NCI-H510A treated with DMSO at 0.1 percent for 48 hours (cell line): ENCODE results near the gene NPR3.

ENCODE experiments used
- DNase-seq: peaks from one replicate; lab custom pipeline; 2025; lab: John Stamatoyannopoulos, UW

Gene NPR3

DNA sequence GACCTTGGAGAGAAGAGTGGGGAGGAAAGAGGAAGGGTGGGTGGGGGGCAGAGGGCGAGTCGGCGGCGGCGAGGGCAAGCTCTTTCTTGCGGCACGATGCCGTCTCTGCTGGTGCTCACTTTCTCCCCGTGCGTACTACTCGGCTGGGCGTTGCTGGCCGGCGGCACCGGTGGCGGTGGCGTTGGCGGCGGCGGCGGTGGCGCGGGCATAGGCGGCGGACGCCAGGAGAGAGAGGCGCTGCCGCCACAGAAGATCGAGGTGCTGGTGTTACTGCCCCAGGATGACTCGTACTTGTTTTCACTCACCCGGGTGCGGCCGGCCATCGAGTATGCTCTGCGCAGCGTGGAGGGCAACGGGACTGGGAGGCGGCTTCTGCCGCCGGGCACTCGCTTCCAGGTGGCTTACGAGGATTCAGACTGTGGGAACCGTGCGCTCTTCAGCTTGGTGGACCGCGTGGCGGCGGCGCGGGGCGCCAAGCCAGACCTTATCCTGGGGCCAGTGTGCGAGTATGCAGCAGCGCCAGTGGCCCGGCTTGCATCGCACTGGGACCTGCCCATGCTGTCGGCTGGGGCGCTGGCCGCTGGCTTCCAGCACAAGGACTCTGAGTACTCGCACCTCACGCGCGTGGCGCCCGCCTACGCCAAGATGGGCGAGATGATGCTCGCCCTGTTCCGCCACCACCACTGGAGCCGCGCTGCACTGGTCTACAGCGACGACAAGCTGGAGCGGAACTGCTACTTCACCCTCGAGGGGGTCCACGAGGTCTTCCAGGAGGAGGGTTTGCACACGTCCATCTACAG lies 760 bp downstream of the NPR3 start:
- no peak for DNase-seq

DNA sequence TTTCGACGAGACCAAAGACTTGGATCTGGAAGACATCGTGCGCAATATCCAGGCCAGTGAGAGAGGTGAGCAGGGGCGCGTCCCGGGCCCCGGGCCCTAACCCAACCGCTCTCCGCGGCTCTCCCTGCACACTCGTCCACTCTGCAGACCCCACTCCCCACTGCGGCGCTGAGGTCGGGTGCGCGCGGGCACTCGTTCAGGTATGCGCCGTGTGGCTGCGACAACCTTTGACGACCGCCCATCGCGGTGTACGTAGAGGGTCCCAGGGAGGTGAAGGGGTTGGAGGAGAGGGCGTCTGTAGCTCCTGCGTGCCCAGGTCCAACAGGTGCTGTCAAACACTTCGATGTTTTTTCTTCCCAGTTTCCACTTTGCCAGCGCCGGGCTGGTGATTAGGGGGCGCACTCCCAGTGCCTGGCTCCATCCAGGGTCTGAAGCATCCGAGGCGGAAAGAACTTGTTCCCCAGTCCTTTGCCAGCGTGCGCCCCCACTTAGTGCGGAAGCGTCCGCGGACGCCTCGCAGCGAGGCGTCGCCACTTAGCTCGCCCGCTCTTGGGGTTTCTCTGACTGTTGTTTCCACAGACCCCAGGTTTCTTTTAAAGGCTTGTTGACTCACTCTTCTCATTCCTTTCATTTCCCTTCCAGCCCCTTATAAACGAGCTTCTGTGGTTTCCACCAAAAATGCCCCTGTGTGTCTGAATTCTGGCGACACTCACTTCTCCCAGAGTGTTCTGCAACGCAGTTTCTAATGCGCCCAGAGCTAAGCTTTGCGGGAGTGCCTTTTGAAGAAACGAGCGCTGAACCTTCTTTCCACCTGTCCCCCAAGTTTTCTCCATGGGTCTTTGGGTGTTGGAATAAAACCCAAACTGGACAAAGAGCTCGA lies 1.6 kb downstream of the NPR3 start:
- no peak for DNase-seq

DNA sequence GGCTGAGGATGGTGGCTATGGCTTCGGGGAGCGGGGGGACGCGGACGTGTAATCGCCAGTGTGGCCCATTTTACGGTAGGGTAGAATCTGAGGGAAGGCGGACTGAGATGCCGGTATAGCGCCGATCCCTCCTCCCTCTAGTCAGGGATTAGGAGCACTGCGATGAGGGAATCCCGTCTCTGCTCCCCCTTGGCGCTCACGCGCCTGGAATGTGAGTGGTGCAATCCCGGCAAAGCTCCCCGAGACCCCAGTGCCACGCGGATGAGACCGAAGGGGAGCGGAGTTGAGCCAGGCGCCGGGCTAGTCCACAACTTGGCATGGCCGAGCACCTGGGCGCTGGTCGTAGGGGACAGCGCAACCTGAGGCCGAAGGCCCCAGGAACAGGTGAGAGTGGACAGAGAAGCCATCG lies 2.2 kb downstream of the NPR3 start:
- DNase-seq: no peak

DNA sequence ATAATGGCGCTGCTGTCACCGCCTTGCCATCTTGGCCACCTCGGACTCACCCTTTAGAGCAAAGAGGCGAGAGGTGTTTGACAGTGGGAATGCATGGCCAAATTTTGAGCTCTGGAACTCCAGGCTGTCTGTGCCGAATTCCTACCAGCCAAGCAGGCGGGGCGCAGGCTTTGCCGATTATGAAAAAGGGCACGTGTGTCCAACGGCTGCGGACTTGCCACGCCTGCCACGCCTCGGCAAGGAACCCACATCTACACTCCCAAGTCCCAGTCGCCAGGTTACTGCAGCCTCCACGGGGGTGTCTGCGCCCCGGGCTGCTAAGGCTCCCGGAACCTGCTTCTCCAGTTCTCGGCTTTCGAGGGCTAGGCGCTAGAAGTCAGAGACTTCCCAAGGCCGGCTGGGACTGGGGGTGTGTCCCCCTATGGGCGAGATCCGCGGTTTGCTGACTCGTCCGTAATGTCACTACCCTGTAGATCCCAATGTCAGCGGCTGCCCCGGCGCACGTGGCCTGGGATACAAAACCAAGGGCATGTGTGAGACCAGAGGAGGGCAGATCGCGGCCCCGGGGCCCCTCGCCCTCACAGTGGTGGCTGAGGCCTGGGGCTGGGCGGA lies 2.8 kb downstream of the NPR3 start:
- no peak for DNase-seq

DNA sequence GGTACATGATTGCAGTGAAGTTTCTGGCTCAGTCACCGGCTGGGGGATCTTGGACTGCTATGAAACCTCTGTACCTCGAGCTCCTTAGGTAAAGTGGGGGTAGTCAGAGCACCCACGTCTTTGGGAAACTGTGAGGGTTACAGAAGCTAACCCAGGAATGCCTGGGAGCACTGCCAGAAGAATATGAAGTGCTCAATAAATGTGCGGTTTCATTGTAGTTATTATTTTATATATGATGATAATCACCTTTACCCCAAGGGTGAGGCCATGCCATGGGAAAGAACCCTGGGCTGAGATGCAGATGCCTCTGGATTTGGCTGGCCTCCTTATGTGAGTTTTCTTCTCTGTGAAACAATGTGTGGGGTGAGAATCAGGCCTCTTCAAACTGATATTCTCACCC lies 3.7 kb downstream of the NPR3 start:
- no peak for DNase-seq

DNA sequence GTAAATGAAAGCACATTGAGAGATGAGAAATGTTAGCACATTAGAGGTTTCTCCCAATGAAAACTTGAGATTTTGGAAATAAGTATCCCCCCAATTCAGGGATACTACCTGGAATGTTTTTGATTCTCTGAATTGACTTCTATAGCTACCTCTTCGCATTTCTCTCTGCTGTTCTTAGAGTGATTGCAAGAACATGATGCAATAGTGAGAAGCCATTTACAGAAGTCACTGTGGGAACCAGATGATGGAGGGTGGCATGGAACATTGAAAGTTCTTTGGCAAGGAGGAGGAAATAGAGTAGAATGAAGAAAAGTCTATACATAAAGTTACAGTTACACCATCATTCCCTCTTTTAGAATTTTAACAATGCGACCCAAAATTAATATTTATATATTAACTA lies 9.2 kb downstream of the NPR3 start:
- no peak for DNase-seq

DNA sequence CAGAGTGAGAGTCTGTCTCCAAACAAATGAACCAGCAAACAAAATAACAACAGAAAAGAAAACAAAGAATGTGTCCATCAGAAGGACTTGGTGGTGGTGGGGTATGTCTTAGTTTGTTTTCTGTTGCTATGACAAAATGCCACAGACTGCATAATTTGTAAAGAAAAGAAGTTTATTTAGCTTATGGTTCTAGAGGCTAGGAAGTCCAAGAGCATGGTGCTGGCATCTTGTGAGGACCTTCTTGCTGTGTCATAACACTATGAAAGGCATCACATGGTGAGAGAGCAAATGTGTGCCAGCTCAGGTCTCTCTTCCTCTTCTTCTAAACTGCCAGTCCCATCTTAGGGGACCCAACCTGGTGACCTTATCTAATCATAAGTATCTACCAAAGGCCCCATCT lies 10.5 kb downstream of the NPR3 start:
- DNase-seq: no peak

DNA sequence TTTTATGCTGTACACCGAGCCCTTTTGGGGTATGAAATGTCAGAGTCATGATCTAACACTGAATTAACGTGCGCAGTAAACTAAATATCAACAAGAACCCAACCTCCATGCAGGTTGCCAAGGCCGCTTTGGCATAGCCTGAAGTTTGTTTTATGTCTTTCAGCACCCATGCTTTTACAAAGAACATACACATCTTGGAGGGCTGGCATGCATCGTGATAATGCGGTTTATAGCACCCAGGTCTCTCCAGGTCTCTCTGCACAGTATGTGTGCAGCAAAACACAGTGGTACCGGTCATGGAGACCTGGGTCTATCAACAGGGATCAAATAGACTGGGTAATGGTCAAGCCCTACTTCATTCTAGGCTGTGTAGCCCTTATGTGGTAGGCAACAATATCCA lies 11.8 kb downstream of the NPR3 start:
- DNase-seq: no peak

DNA sequence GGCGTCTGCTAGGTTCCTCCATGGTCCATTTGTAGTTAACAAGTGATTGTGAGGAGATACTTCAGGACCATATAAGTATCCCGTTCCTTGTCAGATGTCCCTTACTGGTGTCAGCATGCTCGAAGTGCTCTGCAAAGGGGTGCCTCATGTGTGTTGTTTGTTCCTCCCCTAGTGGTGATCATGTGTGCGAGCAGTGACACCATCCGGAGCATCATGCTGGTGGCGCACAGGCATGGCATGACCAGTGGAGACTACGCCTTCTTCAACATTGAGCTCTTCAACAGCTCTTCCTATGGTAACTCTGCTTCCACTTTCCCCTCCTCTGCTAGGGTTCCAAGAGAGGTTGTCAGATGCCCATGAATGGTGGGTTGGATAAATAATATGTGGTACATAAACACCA lies 13.4 kb downstream of the NPR3 start:
- DNase-seq: no peak

DNA sequence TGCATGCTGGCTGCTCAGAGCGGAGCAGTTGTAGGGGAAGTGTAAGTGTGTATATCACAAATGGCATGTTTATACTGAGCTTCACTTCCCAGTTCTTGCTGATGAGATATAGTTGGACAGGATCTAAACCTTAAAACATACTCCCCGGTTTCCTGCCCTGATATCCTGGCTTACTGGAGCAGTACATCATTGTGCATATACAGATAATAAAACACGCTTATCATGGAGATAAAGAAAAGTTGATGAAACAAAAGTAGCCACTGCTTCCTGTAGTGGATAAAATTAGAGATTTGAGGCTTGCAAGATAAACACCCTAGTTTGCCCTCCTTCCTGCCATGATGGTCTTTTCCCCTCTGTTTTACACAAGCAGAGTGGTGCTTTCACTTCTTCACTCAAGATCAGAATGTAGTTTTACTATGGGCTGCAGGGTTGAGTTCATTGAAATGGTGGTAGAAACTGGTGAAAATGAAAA lies 15.0 kb downstream of the NPR3 start:
- DNase-seq: no peak

DNA sequence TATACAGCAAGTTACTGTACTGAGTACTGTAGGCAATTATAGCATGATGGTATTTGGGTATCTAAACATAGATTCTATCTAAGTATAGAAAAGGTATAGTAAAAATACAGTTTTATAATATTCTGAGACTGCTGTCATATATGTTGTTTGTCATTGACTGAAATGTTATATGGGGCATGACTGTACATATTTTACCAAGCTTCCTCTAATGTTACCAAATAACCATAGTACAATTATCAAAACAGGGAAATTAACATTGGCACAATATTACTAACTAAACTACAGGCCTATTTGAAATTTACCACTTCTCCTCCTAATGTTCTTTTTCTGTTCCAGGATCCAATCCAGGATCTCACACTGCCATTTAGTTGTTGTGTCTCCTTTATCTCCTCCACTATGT lies 18.5 kb downstream of the NPR3 start:
- no peak for DNase-seq

DNA sequence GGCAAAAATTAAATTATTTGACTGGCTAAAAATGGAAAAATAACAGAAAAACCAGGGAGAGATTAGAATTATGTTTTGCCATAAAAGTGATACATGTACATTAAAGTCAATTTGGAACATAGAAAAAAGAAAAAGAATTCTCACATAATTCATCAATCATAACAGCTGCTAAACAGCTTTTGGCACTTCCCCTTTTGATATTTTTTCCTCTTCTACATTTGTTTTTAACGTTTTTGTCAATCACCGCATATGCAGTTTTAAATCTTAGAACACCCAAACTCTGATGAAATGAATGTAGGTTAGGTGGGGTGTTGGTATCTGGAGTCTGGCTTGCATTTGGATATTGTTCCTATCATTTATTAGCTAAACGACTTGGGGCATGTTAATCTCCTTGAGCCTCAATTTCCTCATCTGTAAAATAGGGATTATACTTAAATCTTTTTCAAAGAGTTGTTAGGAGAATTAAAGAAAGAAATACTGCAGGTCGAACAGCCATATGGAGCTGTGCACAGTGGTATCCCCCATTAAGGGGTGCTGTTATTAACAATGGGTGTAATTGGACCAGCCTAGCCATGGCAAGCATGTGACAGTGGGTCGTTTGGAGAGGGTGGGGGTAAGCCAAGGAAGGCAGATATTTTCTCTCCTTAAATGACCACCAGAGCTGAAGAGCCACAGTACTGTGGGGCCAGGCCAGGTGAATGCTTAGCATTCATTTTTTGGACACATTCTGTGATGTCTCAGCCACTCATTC lies 22.6 kb downstream of the NPR3 start:
- DNase-seq: no peak

DNA sequence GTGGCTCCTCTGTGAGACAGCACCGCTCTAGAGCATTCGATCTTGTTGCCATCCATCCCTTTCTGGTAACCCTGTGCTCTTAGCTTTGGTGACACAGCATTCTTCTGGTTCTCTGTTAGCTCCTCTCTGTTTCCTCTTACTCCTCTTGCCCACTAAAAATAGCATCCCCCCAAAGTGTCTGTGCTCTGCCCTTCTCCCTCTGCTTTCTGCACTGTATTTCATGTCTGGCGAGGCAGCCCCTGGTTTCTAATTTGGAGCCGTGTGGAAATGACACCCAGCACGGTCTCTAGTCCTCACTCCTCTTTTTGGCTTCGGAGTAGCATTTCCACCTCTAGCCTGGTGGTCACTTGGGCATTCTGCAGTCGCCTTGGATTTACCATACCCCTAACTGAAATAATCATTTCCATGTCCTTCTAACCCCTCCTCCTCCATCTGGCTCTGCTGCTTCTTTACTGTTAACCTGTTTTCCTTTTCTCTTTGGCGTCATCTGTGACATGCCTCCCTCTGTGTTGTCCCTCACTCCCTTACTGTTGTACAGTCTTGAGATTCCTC lies 23.8 kb downstream of the NPR3 start:
- DNase-seq: no peak

DNA sequence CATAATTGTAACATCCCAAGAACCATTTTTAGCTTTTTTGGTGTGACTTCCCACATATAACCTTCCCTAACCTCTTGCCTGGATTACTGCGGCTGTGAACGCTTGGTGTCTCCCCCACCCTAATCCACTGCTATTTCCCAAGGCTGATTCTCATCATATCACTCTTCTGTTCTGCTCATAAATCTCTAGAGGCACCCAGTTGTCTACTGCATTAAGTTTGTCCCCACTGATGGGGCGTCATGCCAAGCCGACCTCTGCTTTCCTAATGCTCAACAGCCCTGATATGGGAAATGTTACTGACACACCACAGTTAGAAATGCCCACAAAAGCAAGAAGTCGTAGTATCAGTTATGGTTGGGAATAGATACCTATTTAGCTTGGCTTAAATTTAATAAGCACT lies 24.4 kb downstream of the NPR3 start:
- DNase-seq: no peak

DNA sequence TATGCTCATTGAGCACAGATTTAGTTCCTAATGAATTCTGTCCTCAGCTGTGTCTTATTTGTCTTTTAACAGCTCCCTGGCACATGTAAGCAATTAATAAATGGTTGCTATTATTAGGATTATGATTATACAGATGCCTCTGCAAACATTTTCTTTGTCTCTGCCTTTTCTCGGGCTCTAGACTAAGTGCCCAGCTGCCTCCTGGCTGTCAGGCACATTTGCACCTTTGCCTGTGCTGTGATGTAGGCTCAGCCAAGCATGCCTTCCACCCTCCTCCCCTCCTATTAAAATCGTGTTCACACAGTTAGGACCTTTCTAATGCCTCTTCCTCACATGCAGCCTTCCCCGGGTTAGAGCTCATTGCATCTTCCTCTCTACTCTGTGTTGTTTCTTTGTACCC lies 25.7 kb downstream of the NPR3 start:
- DNase-seq: no peak

DNA sequence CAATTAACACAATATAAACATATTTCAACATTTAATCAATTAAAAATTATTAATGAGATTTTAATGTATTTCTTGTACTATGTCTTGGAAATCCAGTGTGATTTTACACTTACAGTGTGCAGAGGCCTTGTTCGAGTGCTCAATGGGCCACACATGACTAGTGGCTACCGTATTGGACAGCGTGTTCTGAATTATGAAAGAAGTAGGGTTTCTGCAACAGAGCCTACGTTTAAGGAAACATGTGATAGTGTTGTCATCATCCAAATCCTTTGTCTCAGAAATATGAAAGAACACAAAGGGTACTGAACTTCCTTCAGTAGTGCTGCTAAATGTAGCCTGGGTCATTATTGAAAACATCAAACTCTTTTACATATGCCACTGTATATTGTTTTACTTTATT lies 29.5 kb downstream of the NPR3 start:
- no peak for DNase-seq

DNA sequence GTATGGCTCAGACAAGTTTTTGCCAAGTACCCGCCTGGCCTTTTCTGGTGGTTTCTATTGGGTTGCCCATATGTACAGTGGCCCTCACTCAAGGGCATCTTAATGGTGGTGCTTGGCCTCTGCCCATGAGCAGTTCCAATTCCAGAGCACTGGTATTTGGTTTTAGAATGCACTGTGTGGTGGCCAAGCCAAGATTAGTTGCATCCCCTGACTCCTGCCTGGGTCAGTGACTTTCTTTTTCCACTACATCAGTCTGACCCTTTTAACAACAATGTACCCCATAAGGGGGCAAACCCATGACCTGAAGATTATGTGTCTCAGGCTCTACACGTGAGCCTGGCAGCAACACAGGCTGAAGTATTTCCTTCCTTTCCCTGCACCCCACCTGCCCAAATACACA lies 34.2 kb downstream of the NPR3 start:
- no peak for DNase-seq

DNA sequence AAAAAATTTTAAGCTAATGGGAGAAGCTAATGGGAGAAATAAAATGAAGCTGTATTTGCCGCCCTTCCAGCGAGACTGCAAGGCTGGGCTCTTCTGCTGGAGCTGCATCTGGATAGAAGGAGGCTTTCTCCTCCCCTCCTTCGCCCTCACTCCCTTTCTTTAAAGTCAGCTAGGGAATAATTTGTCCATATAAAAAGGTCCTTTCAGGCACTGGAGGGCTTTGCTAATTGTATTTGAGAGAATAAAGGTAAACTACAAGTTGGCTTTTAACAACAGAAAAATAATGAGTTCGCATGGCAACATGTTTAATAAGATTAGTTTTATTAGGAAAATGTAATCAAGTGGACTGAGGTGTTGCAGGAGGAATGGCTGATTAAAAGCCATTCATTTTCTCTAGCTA lies 41.3 kb downstream of the NPR3 start:
- no peak for DNase-seq

DNA sequence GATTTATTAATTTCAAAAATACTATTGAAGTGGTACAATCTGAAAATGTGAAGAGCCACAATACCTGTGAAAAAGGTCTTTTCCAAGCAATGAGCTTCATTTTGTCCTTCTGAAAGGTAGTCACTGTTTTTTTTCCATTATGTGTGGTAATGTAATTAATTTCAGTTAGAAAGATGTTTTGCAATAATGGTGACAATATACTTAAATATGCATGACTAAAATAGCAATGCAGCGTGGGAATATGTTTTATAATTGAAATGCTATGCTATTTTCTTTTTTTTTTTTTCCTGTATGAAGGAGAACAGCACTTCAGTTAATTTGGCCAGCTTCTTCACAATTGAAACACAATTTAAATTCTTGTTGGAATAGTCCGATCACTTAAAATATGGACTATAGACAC lies 41.9 kb downstream of the NPR3 start:
- DNase-seq: no peak

DNA sequence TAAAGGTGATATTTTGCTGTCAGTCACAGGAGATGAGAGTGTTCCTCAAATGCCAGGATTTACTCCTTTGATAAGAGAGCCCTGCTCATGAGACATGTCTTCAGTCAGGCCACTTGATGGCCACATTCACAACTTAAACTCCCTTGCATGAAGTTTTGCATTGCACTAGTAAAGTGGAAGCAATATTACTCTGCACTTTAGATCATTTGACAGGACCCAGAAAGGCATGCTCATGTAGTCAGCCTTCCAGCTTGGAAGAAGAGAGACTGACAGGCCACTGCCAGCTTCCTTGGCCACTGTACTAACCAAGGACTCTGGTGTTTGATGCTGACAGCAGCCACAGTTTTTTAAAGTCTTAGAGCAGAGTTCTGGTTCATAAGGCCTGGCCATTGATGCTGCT lies 42.6 kb downstream of the NPR3 start:
- no peak for DNase-seq

DNA sequence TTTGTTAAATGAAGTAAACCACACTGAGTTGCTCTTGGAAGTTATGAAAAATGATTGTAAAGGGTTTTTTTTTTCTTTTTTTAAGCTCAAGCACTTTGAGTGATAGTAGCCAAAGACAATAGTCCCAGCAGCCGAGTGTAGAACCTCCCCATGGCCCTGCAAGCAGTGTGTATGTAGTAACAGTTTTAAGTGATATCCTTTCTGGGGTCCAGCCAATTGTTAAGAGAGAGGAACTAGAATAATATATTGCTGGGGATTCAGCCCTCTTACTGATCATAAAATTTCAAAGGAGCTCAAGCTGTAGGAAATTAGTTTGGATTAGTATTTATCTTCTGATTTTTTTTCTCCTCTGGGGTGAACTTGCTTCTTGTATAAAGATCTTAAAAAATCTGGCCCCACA lies 43.2 kb downstream of the NPR3 start:
- no peak for DNase-seq

DNA sequence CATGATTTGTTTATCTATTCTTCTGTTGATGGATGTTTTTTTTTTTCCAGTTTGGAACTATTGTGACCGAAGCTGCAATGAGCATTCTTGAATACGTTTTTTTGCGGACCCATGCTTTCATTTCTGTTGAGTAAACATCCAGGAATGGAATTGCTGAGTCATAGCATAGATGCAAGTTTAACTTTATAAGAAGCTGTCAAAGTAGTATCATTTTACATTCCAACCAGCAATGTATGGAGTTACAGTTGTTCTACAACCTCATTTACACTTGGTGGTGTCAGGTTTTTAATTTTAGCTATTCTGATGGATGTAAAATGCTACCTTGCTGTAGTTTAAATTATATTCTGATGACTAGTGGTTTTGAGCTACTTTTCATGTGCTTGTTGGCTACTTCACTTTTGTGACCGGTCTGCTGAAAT lies 49.0 kb downstream of the NPR3 start:
- no peak for DNase-seq
